ENCODE results near the gene DOCK2. TPM values are rescaled to one million over a fixed set of nuclear protein-coding genes. Genes with fewer than 3 reads are reported as not detected.

Gene DOCK2
- total and polyA plus RNA-seq, 2 of the 8 experiments (the other 6 are each of a cell fraction or from before 2014, with no cell fraction given), result 3.9 to 5.7 TPM

GRCh38 chr5:169809281-169809680, 172.2 kb downstream of the DOCK2 start:
- Histone ChIP-seq H3K9ac (replicated peaks in 1 of 4; ENCODE audit: extremely low read depth in 1 of 4, low read depth in 3 of 4, low read length in 3 of 4) (no peak overlapping the region), H4K20me1 (replicated peaks in 1 of 2; ENCODE audit: control insufficient read depth in 1 of 2, insufficient read depth in 2 of 2, low read length in 2 of 2) (no peaks in the 10 kb centered on the region), H3K18ac (ENCODE audit: extremely low read depth, low read length) (0 out of 2 replicates have a peak overlapping the region, but pooled peaks have one; percentile 41), H3K36me3 (ENCODE audit: control insufficient read depth in 2 of 4, insufficient read depth in 4 of 4, low read length in 3 of 4) (no peaks in the 10 kb centered on the region), H4K5ac (ENCODE audit: insufficient read length, low read depth, low read length) (no peak overlapping the region), H3K4me2 (ENCODE audit: insufficient read depth in 1 of 2, low read depth in 2 of 2, low read length in 2 of 2) (peak overlapping the region in 1 of 2 experiments; percentile 24; a peak in 1 of 4 replicates), H2AFZ (ENCODE audit: low read length) (0 out of 2 replicates have a peak overlapping the region, but pooled peaks have one; percentile 4), H2BK20ac (ENCODE audit: low read length) (peak overlapping the region; percentile 13; the same call in 1 of the 2 replicates), H2AK5ac (ENCODE audit: low read depth, low read length) (peak overlapping the region; percentile 96; the same call in 1 of the 2 replicates), H2BK5ac (ENCODE audit: low read depth, low read length) (peak overlapping the region; percentile 82; the same call in 1 of the 2 replicates), H2BK12ac (ENCODE audit: low read depth, low read length) (peak overlapping the region; percentile 81; the same call in 1 of the 2 replicates), H3K27ac (ENCODE audit: low read depth, low read length) (no peak overlapping the region), H2BK120ac (replicated peaks; ENCODE audit: low read depth, low read length) (peak overlapping the region; percentile 84), H3K79me2 (ENCODE audit: control insufficient read depth in 1 of 2, insufficient read depth in 2 of 2, low read length in 2 of 2) (no peaks in the 10 kb centered on the region), H3K4me1 (replicated peaks in 1 of 4; ENCODE audit: control insufficient read depth in 3 of 4, insufficient read depth in 4 of 4, low read length in 3 of 4) (peaks cover 2 to 33% (median 24%) of the 10 kb centered on the region in 4 experiments), H3K9me3 (ENCODE audit: insufficient read depth in 2 of 2, low read depth in 1 of 2, low read length in 1 of 2) (no peaks in the 10 kb centered on the region), H4K8ac (ENCODE audit: extremely low read depth, insufficient read depth, low read length) (no peak overlapping the region), H3K14ac (ENCODE audit: insufficient read length) (no peak overlapping the region), H3K27me3 (replicated peaks in 1 of 4; ENCODE audit: control insufficient read depth in 3 of 4, extremely low read depth in 1 of 4, insufficient read depth in 3 of 4, low read length in 3 of 4) (peaks cover 0 to 2% (median 0%) of the 10 kb centered on the region in 4 experiments; a peak in 1 of 7 replicates), H3K56ac (replicated peaks; ENCODE audit: insufficient read length, low read depth, low read length) (no peak overlapping the region), H3K4me3 (ENCODE audit: extremely low read depth in 1 of 4, insufficient read depth in 2 of 4, low read depth in 3 of 4, low read length in 4 of 4) (no peak overlapping the region), H2BK15ac (ENCODE audit: low read length) (no peak overlapping the region), H3K23ac (ENCODE audit: insufficient read length) (no peak overlapping the region), H3K4ac (replicated peaks; ENCODE audit: insufficient read length, low read depth, low read length) (no peak overlapping the region), H3K23me2 (ENCODE audit: low read depth, low read length) (no peaks in the 10 kb centered on the region; the same call in 1 of the 2 replicates), H4K91ac (replicated peaks; ENCODE audit: insufficient read length, low read length) (peak overlapping the region; percentile 96), H3K79me1 (ENCODE audit: low read depth, low read length) (no peaks in the 10 kb centered on the region)
- ChIA-PET CTCF (ENCODE audit: partially characterized antibody) (interaction anchor here (1.4 to 3.8 kb wide), 3 partner anchors 14 to 171 kb away, joined by 3 to 18 read pairs (median 17); partner anchors contain the start of gene INSYN2B), POLR2A (ENCODE audit: partially characterized antibody) (interaction anchor here (1.1 kb wide), 1 partner anchor 226 kb away, joined by 3 read pairs; the partner anchor contains the start of gene SPDL1)
- FAIRE-seq (no peak), DNase-seq (ENCODE audit: low read depth in 1 of 2, low spot score in 2 of 2) (no peak)
- TF ChIP-seq RFX5 (IDR thresholded peaks at IDR 0.05; ENCODE audit: borderline replicate concordance, low read depth, low read length), result no peak
- TF ChIP-seq POU5F1 (IDR thresholded peaks at IDR 0.05; ENCODE audit: low read depth, low read length), result no peak
- no peak for TF ChIP-seq BACH1 (IDR thresholded peaks at IDR 0.05; ENCODE audit: low read length)
- no peak for TF ChIP-seq SUZ12 (IDR thresholded peaks at IDR 0.05; ENCODE audit: low read length)
- no peak for TF ChIP-seq FOSL1 (IDR thresholded peaks at IDR 0.05; ENCODE audit: insufficient read depth, low read depth, low read length)
- TF ChIP-seq TAF1 (IDR thresholded peaks at IDR 0.05; ENCODE audit: low read depth, low read length), result no peak
- no peak for TF ChIP-seq EZH2 (IDR thresholded peaks at IDR 0.05; ENCODE audit: low read depth, low read length, severe bottlenecking)
- no peak for TF ChIP-seq NANOG (IDR thresholded peaks at IDR 0.05; ENCODE audit: insufficient read depth, low read depth, low read length, poor library complexity, severe bottlenecking)
- no peak for TF ChIP-seq TAF7 (optimal IDR thresholded peaks at IDR 0.05; ENCODE audit: borderline replicate concordance, low read depth, low read length)
- no peak for TF ChIP-seq YY1 (IDR thresholded peaks at IDR 0.05; ENCODE audit: low read depth, low read length)
- TF ChIP-seq SP1 (IDR thresholded peaks at IDR 0.05; ENCODE audit: low read depth, low read length), result no peak
- 76% methylated on average over 5 of the region's 5 CpGs; no CpG with 5 or more reads in 1 of the 2 experiments for WGBS, 2 experiments (ENCODE audit: extremely low coverage in 1 of 2, insufficient coverage in 1 of 2, insufficient read length in 1 of 2, insufficient replicate concordance in 2 of 2, low coverage in 1 of 2, low lambda C conversion rate in 2 of 2, missing lambda C conversion rate in 1 of 2)
